NCI-H1092 treated with DMSO at 0.1 percent for 48 hours (cell line): Measurements from ENCODE around the gene BCL2L1.
A peak's percentile ranks its signal among the peaks of the same experiment; 100 is the strongest.
"Not testable (repeated sequence)": the region's sequence is repeated elsewhere in the genome, so short reads cannot be mapped to it uniquely, and the experiment has no call there.

Experiments
- DNase-seq: peaks from one replicate; lab custom pipeline; 2025; lab: John Stamatoyannopoulos, UW

The BCL2L1 gene

GRCh38 chr20:31648104-31648503 is 74.6 kb downstream of the BCL2L1 start:
- not testable (repeated sequence) for DNase-seq

GRCh38 chr20:31644701-31645100 is 78.0 kb downstream of the BCL2L1 start:
- no peak for DNase-seq

- DNase-seq: no peak
Measured at GRCh38 chr20:31643522-31643921, 79.1 kb downstream of the BCL2L1 start.

GRCh38 chr20:31642837-31643236 is 79.8 kb downstream of the BCL2L1 start:
- no peak for DNase-seq

GRCh38 chr20:31641391-31641790 is 81.3 kb downstream of the BCL2L1 start:
- no peak for DNase-seq

GRCh38 chr20:31640259-31640658 is 82.4 kb downstream of the BCL2L1 start:
- no peak for DNase-seq

GRCh38 chr20:31638816-31639215 is 83.9 kb downstream of the BCL2L1 start:
- DNase-seq: no peak

GRCh38 chr20:31638317-31638716 is 84.4 kb downstream of the BCL2L1 start:
- no peak for DNase-seq

- DNase-seq: no peak
Measured at GRCh38 chr20:31637660-31638059, 85.0 kb downstream of the BCL2L1 start, which contains the start of gene COX4I2. Gene COX4I2 (plus strand): TSS chr20:31637912. CDS start chr20:31639018, 1,106 bp downstream.

- DNase-seq: no peak
Measured at GRCh38 chr20:31633339-31633914, 89.2 kb downstream of the BCL2L1 start.

GRCh38 chr20:31632548-31633338 is 89.9 kb downstream of the BCL2L1 start:
- DNase-seq: no peak

GRCh38 chr20:31630187-31630790 is 92.4 kb downstream of the BCL2L1 start:
- DNase-seq: peak; percentile 80

GRCh38 chr20:31628057-31628456 is 94.6 kb downstream of the BCL2L1 start:
- DNase-seq: not testable (repeated sequence)

GRCh38 chr20:31626534-31626933 is 96.1 kb downstream of the BCL2L1 start:
- DNase-seq: not testable (repeated sequence)

- DNase-seq: not testable (repeated sequence)
Measured at GRCh38 chr20:31623123-31623505, 99.6 kb downstream of the BCL2L1 start.

GRCh38 chr20:31620246-31620645 is 102.4 kb downstream of the BCL2L1 start:
- no peak for DNase-seq

GRCh38 chr20:31617432-31618104 is 105.1 kb downstream of the BCL2L1 start:
- no peak for DNase-seq

GRCh38 chr20:31615416-31615815 is 107.3 kb downstream of the BCL2L1 start:
- DNase-seq: no peak
